ENCODE measurements around the gene TRMO.
"Not testable (repeated sequence)": the region's sequence is repeated elsewhere in the genome, so short reads cannot be mapped to it uniquely, and the experiment has no call there.

Gene TRMO

GRCh38 chr9:97921959-97922724 lies at the start of gene TRMO:
TSS of gene TRMO (minus strand) at chr9:97922500. CDS start at chr9:97922493, 7 bp downstream.
- ATAC-seq (replicated peaks): peak; percentile 86 to 87
- peak within 1 kb of the TSS; percentile 92 to 96 for H3K4me3 Mint-ChIP-seq
- H3K9me3 Mint-ChIP-seq: peaks cover 2 to 4% of the 10 kb centered on the region in 2 donors
- H3K27me3 Mint-ChIP-seq: peaks cover 0 to 5% of the 10 kb centered on the region in 2 donors
- H3K27ac Mint-ChIP-seq: peak within 1 kb of the TSS; percentile 99
- peaks cover 26 to 52% of the 10 kb centered on the region in 2 donors for H3K4me1 Mint-ChIP-seq
- peak; percentile 96 for DNase-seq
- H3K36me3 Mint-ChIP-seq: peaks cover 12 to 23% of the 10 kb centered on the region in 2 donors

- H3K36me3 Mint-ChIP-seq: peaks cover under 1 to 2% of the 10 kb centered on the region in 2 donors
- DNase-seq (no peak), ATAC-seq (replicated peaks) (no peak)
- H3K4me3 Mint-ChIP-seq: no peak overlapping the region
- H3K27me3 Mint-ChIP-seq: peaks cover 0 to 4% of the 10 kb centered on the region in 2 donors
- no peak overlapping the region for H3K27ac Mint-ChIP-seq
- peaks cover 0 to under 1% of the 10 kb centered on the region in 2 donors for H3K9me3 Mint-ChIP-seq
- no peaks in the 10 kb centered on the region for H3K4me1 Mint-ChIP-seq
These were observed 47.9 kb upstream of the TRMO start for GRCh38 chr9:97970165-97970564.

GRCh38 chr9:97969014-97969413 lies 46.7 kb upstream of the TRMO start:
- DNase-seq (no peak), ATAC-seq (replicated peaks) (no peak)
- no peaks in the 10 kb centered on the region for H3K4me1 Mint-ChIP-seq
- H3K36me3 Mint-ChIP-seq: no peaks in the 10 kb centered on the region
- H3K27ac Mint-ChIP-seq: no peak overlapping the region
- H3K4me3 Mint-ChIP-seq: no peak overlapping the region
- no peaks in the 10 kb centered on the region for H3K9me3 Mint-ChIP-seq
- peaks cover 0 to 8% of the 10 kb centered on the region in 2 donors for H3K27me3 Mint-ChIP-seq

- Mint-ChIP-seq H3K9me3 (no peaks in the 10 kb centered on the region), H3K36me3 (no peaks in the 10 kb centered on the region), H3K27ac (no peak overlapping the region), H3K27me3 (peaks cover 0 to 4% of the 10 kb centered on the region in 2 donors), H3K4me1 (no peaks in the 10 kb centered on the region), H3K4me3 (no peak overlapping the region)
- peak in 1 of 2 donors; percentile 44 for ATAC-seq (replicated peaks)
- no peak for DNase-seq
These were observed 44.2 kb upstream of the TRMO start for GRCh38 chr9:97966493-97966892.

GRCh38 chr9:97964901-97965300 lies 42.6 kb upstream of the TRMO start:
- Mint-ChIP-seq H3K9me3 (no peaks in the 10 kb centered on the region), H3K36me3 (no peaks in the 10 kb centered on the region)
- no peak for DNase-seq

GRCh38 chr9:97963232-97963631 lies 40.9 kb upstream of the TRMO start:
- no peak overlapping the region for H3K27ac Mint-ChIP-seq
- H3K4me3 Mint-ChIP-seq: no peak overlapping the region
- H3K9me3 Mint-ChIP-seq: no peaks in the 10 kb centered on the region
- ATAC-seq (replicated peaks) (no peak), DNase-seq (no peak)
- H3K27me3 Mint-ChIP-seq: peaks cover 0 to 4% of the 10 kb centered on the region in 2 donors
- H3K36me3 Mint-ChIP-seq: no peaks in the 10 kb centered on the region
- H3K4me1 Mint-ChIP-seq: no peaks in the 10 kb centered on the region

More at GRCh38 chr9:97964901-97965300, 42.6 kb upstream of the TRMO start:
- H3K27me3 Mint-ChIP-seq: peaks cover 0 to 4% of the 10 kb centered on the region in 2 donors
- ATAC-seq (replicated peaks): no peak
- no peak overlapping the region for H3K27ac Mint-ChIP-seq
- no peak overlapping the region for H3K4me3 Mint-ChIP-seq
- no peaks in the 10 kb centered on the region for H3K4me1 Mint-ChIP-seq

- no peaks in the 10 kb centered on the region for H3K9me3 Mint-ChIP-seq
These were observed 40.3 kb upstream of the TRMO start for GRCh38 chr9:97962575-97962974.

GRCh38 chr9:97962136-97962535 lies 39.8 kb upstream of the TRMO start:
- ATAC-seq (replicated peaks): no peak
- Mint-ChIP-seq H3K27ac (no peak overlapping the region), H3K9me3 (no peaks in the 10 kb centered on the region)

More at GRCh38 chr9:97962575-97962974, 40.3 kb upstream of the TRMO start:
- Mint-ChIP-seq H3K27ac (no peak overlapping the region), H3K36me3 (no peaks in the 10 kb centered on the region), H3K4me1 (no peaks in the 10 kb centered on the region), H3K4me3 (no peak overlapping the region), H3K27me3 (peaks cover 0 to 4% of the 10 kb centered on the region in 2 donors)
- DNase-seq (no peak), ATAC-seq (replicated peaks) (no peak)

GRCh38 chr9:97961361-97961760 lies 39.1 kb upstream of the TRMO start:
- no peak for DNase-seq
- ATAC-seq (replicated peaks): no peak
- H3K4me3 Mint-ChIP-seq: no peak overlapping the region
- H3K36me3 Mint-ChIP-seq: no peaks in the 10 kb centered on the region
- H3K27me3 Mint-ChIP-seq: peaks cover 0 to 4% of the 10 kb centered on the region in 2 donors
- H3K4me1 Mint-ChIP-seq: no peaks in the 10 kb centered on the region
- H3K9me3 Mint-ChIP-seq: no peaks in the 10 kb centered on the region
- H3K27ac Mint-ChIP-seq: no peak overlapping the region

More at GRCh38 chr9:97962136-97962535, 39.8 kb upstream of the TRMO start:
- no peak for DNase-seq
- Mint-ChIP-seq H3K27me3 (peaks cover 0 to 4% of the 10 kb centered on the region in 2 donors), H3K4me1 (no peaks in the 10 kb centered on the region), H3K4me3 (no peak overlapping the region), H3K36me3 (no peaks in the 10 kb centered on the region)

- H3K36me3 Mint-ChIP-seq; H3K4me3 Mint-ChIP-seq; H3K27ac Mint-ChIP-seq; ATAC-seq (replicated peaks); H3K9me3 Mint-ChIP-seq; H3K27me3 Mint-ChIP-seq; H3K4me1 Mint-ChIP-seq; DNase-seq: not testable (repeated sequence)
These were observed 38.5 kb upstream of the TRMO start for GRCh38 chr9:97960678-97961328.

GRCh38 chr9:97959585-97959984 lies 37.3 kb upstream of the TRMO start:
- no peaks in the 10 kb centered on the region for H3K36me3 Mint-ChIP-seq
- DNase-seq: no peak
- no peak overlapping the region for H3K4me3 Mint-ChIP-seq
- no peaks in the 10 kb centered on the region for H3K4me1 Mint-ChIP-seq
- no peak for ATAC-seq (replicated peaks)
- H3K27ac Mint-ChIP-seq: no peak overlapping the region
- H3K9me3 Mint-ChIP-seq: no peaks in the 10 kb centered on the region
- H3K27me3 Mint-ChIP-seq: peaks cover 0 to 4% of the 10 kb centered on the region in 2 donors

GRCh38 chr9:97958812-97959511 lies 36.7 kb upstream of the TRMO start:
- H3K9me3 Mint-ChIP-seq: no peaks in the 10 kb centered on the region
- H3K4me1 Mint-ChIP-seq: no peaks in the 10 kb centered on the region
- ATAC-seq (replicated peaks) (no peak), DNase-seq (no peak)
- no peak overlapping the region for H3K4me3 Mint-ChIP-seq
- H3K36me3 Mint-ChIP-seq: no peaks in the 10 kb centered on the region
- H3K27ac Mint-ChIP-seq: no peak overlapping the region
- no peaks in the 10 kb centered on the region for H3K27me3 Mint-ChIP-seq

GRCh38 chr9:97956331-97956730 lies 34.0 kb upstream of the TRMO start:
- no peak overlapping the region for H3K27ac Mint-ChIP-seq
- no peaks in the 10 kb centered on the region for H3K9me3 Mint-ChIP-seq
- H3K27me3 Mint-ChIP-seq: peaks cover 0 to 4% of the 10 kb centered on the region in 2 donors
- H3K36me3 Mint-ChIP-seq: no peaks in the 10 kb centered on the region
- ATAC-seq (replicated peaks) (no peak), DNase-seq (no peak)
- no peaks in the 10 kb centered on the region for H3K4me1 Mint-ChIP-seq
- H3K4me3 Mint-ChIP-seq: no peak overlapping the region

GRCh38 chr9:97954550-97954989 lies 32.3 kb upstream of the TRMO start:
- ATAC-seq (replicated peaks): peak; percentile 89 to 92
- Mint-ChIP-seq H3K36me3 (no peaks in the 10 kb centered on the region), H3K27ac (no peak overlapping the region), H3K4me3 (no peak overlapping the region), H3K4me1 (no peaks in the 10 kb centered on the region), H3K9me3 (no peaks in the 10 kb centered on the region), H3K27me3 (peaks cover 9 to 14% of the 10 kb centered on the region in 2 donors)
- DNase-seq: peak; percentile 39

Data from stimulated activated naive B cell treated with anti-CD40 and anti-IgM and Interleukin-4, amounts not matched to agents 10 μg/mL and 1 μg/mL and 100 μg/mL, for 72 hours (primary cell).